A673 (cell line): Measurements from ENCODE around the gene PVALEF. TPM values are rescaled to one million over a fixed set of nuclear protein-coding genes. Genes with fewer than 3 reads are reported as not detected.

Experiments used
- BruUV-seq: library from RNA; stranded (reverse); fragments of 400-500 nt; replicated peaks from 2 replicates; lab custom pipeline; 2021; lab: Mats Ljungman, UMichigan
- CTCF ChIA-PET: fragments of 300-600 bp; sonication (Branson Sonifier 250); formaldehyde crosslinking; loops from one replicate; lab custom pipeline; 2022; ENCODE audit warnings: antibody characterized with exemption; lab: Charles Lee
- POLR2A ChIA-PET: fragments of 300-600 bp; sonication (Branson Sonifier 250); formaldehyde crosslinking; loops from one replicate; lab custom pipeline; 2022; ENCODE audit warnings: antibody characterized with exemption; ENCODE audit not compliant: low non-redundant PET; lab: Charles Lee
- DNase-seq: peaks from one replicate; pipeline ENCODE4 v3.0.0-alpha.2; 2015; ENCODE audit warnings: low spot score
- H3K27ac ChIP-seq: fragments of 200-600 bp; sonication (generic); 2 replicates; pipeline ENCODE4 v1.5.1; 2016; ENCODE audit warnings: mixed run types, low read depth, mild to moderate bottlenecking, mixed read lengths, antibody characterized with exemption, low read length; ENCODE audit not compliant: poor library complexity, severe bottlenecking
- H3K27me3 ChIP-seq: fragments of 200-600 bp; sonication (generic); replicated peaks from 2 replicates; pipeline ENCODE4 v1.6.1; 2017; ENCODE audit warnings: mixed run types, low read depth, mild to moderate bottlenecking, mixed read lengths, antibody characterized with exemption, low read length; ENCODE audit not compliant: insufficient read depth, poor library complexity
- H3K36me3 ChIP-seq: fragments of 200-600 bp; sonication (generic); 2 replicates; pipeline ENCODE4 v1.6.1; 2016; ENCODE audit warnings: mixed run types, mild to moderate bottlenecking, mixed read lengths, antibody characterized with exemption, low read length; ENCODE audit not compliant: insufficient read depth, poor library complexity, severe bottlenecking
- H3K4me1 ChIP-seq: fragments of 200-600 bp; sonication (generic); 2 replicates; pipeline ENCODE4 v1.6.1; 2017; ENCODE audit warnings: mixed run types, mild to moderate bottlenecking, mixed read lengths, antibody characterized with exemption, low read length; ENCODE audit not compliant: insufficient read depth, poor library complexity, severe bottlenecking
- H3K4me3 ChIP-seq: fragments of 200-600 bp; sonication (generic); 2 replicates; pipeline ENCODE4 v1.5.1; 2016; ENCODE audit warnings: low read depth, mixed run types, mild to moderate bottlenecking, mixed read lengths, low read length; ENCODE audit not compliant: poor library complexity, severe bottlenecking
- H3K9me3 ChIP-seq: fragments of 200-600 bp; sonication (generic); 2 replicates; pipeline ENCODE4 v1.6.1; 2016; ENCODE audit warnings: mixed run types, low read depth, mild to moderate bottlenecking, mixed read lengths, antibody characterized with exemption, low read length; ENCODE audit not compliant: poor library complexity, severe bottlenecking
- EZH2 ChIP-seq: fragments of 200-600 bp; sonication (generic); IDR thresholded peaks from 2 replicates; pipeline ENCODE4 v1.6.1; 2017; ENCODE audit warnings: borderline replicate concordance, low read depth, mild to moderate bottlenecking, mixed read lengths, antibody characterized with exemption, low read length; ENCODE audit not compliant: poor library complexity, severe bottlenecking
- intact Hi-C: fragments of 100-400 bp; cut with micrococcal nuclease; formaldehyde crosslinking; loops from one replicate; pipeline ENCODE4 v1.10.0; 2022; ENCODE audit not compliant: unreplicated experiment
- total RNA-seq: library from RNA; stranded (reverse); gene quantifications from 2 replicates; pipeline ENCODE4 v1.2.3, GENCODE V29; 2021
- TF ChIP-seq, protein P1 (sequence below): fragments of 300-800, 200-600 bp; sonication (generic); conservative IDR thresholded peaks from 2 replicates; pipeline ENCODE4 v1.5.1; 2017; ENCODE audit warnings: low read depth, mild to moderate bottlenecking, antibody characterized with exemption, low read length, moderate library complexity, mixed read lengths

The PVALEF gene
- total RNA-seq, 1 experiment from 2014 or later = not detected

DNA sequence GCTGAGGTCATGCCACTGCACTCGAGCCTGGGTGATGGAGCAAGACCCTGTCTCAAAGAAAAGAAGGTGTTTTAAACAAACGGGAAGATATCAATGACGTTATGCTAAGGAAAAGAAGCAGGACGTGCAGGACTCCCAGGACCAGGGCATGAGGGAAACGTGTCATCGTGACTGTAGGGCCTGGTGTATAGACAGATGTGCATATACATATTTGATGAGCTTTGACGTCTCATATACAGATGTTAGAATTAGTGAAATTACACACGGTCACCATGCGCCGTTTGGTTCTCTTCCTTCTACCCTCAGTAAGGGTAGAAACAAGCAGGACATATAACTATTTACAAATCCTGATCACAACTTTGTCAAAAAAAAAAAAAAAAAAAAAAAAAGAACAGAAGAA, 17.6 kb upstream of the PVALEF start:
- Histone ChIP-seq H3K4me3 (no peak overlapping the region), H3K27ac (no peak overlapping the region), H3K36me3 (no peaks in the 10 kb centered on the region), H3K27me3 (no peaks in the 10 kb centered on the region), H3K9me3 (no peaks in the 10 kb centered on the region), H3K4me1 (peaks cover 6% of the 10 kb centered on the region)
- intact Hi-C loops = no loop called here
- CTCF ChIA-PET = no interaction called here
- no TSS peak for BruUV-seq
- POLR2A ChIA-PET = interaction anchor here (0.6 kb wide), 1 partner anchor 49 kb away, joined by 3 read pairs; no protein-coding TSS in a partner anchor
- DNase-seq = no peak
- TF ChIP-seq, protein P1, sequence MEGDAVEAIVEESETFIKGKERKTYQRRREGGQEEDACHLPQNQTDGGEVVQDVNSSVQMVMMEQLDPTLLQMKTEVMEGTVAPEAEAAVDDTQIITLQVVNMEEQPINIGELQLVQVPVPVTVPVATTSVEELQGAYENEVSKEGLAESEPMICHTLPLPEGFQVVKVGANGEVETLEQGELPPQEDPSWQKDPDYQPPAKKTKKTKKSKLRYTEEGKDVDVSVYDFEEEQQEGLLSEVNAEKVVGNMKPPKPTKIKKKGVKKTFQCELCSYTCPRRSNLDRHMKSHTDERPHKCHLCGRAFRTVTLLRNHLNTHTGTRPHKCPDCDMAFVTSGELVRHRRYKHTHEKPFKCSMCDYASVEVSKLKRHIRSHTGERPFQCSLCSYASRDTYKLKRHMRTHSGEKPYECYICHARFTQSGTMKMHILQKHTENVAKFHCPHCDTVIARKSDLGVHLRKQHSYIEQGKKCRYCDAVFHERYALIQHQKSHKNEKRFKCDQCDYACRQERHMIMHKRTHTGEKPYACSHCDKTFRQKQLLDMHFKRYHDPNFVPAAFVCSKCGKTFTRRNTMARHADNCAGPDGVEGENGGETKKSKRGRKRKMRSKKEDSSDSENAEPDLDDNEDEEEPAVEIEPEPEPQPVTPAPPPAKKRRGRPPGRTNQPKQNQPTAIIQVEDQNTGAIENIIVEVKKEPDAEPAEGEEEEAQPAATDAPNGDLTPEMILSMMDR = no peak
- no peak for TF ChIP-seq EZH2

DNA sequence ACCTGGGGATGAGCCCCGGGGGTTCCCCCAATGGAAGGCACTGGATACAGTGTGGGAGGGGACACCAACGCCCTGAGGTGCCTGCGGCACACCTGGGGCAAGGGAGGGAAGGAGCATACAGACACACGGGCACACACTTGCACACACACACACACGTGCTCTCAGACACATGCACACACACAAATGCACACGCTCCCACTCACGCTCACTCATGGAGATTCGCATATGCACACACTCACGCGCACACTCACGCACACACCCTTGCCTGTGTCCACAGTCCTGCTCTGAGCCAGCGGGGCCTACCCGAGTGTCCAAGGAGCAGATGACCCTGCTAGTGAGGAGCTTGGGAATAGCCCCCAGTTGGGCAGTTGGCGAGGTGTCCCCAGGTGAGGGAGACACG, 16.7 kb upstream of the PVALEF start:
- DNase-seq = no peak
- no TSS peak for BruUV-seq
- Histone ChIP-seq H3K9me3 (no peaks in the 10 kb centered on the region), H3K4me3 (no peak overlapping the region), H3K4me1 (peaks cover 4% of the 10 kb centered on the region), H3K36me3 (no peaks in the 10 kb centered on the region), H3K27me3 (no peaks in the 10 kb centered on the region), H3K27ac (no peak overlapping the region)
- intact Hi-C loops = no loop called here
- POLR2A ChIA-PET = interaction anchor here (0.6 kb wide), 1 partner anchor 48 kb away, joined by 3 read pairs; no protein-coding TSS in a partner anchor
- TF ChIP-seq, protein P1 = no peak
- no peak for TF ChIP-seq EZH2
- CTCF ChIA-PET = no interaction called here

DNA sequence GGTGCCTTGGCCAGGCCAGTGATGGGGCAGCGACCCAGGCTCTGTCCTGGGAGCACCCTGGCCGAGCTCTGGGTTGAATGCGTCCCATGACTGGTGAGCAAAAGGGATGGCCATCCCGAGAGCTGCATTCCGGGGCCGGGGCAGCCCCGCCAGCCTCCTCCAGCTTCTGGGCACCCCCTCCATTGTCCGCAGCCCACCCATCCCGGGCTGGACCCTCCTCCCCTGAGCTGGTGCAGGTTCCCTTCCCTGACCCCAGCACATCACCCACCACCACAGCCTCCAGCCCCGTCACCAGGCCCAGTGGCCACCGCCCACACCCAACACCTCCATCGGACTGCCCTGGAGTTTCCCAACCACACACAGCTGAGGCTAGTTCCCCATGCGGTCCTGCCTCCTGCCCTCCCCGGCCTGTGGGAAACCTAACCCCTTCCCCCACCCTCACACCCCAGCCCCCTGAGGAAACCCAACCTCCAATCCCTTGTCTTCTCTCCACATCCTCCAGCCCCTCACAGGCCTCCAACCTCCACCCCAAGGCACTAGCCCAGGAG, 16.2 kb upstream of the PVALEF start:
- Histone ChIP-seq H3K27ac (no peak overlapping the region), H3K4me1 (peaks cover 9% of the 10 kb centered on the region), H3K9me3 (no peaks in the 10 kb centered on the region), H3K4me3 (no peak overlapping the region), H3K36me3 (no peaks in the 10 kb centered on the region), H3K27me3 (no peaks in the 10 kb centered on the region)
- intact Hi-C loops = no loop called here
- DNase-seq = no peak
- BruUV-seq = no TSS peak
- CTCF ChIA-PET = interaction anchor here (0.6 kb wide), 1 partner anchor 9 kb away, joined by 9 read pairs; no protein-coding TSS in a partner anchor
- POLR2A ChIA-PET = no interaction called here
- TF ChIP-seq, protein P1 = no peak
- no peak for TF ChIP-seq EZH2
